Midbrain (tissue), 1 donor: ENCODE results near the gene RNF111.

Experiments
- DNase-seq: peaks from one replicate; lab custom pipeline; 2025; lab: John Stamatoyannopoulos, UW

The RNF111 gene

GRCh38 chr15:59133929-59134427 lies 146.5 kb downstream of the RNF111 start:
- DNase-seq, result no peak

- no peak for DNase-seq
Measured at GRCh38 chr15:59137566-59137965, 150.1 kb downstream of the RNF111 start.

GRCh38 chr15:59138243-59138642 lies 150.8 kb downstream of the RNF111 start:
- no peak for DNase-seq

GRCh38 chr15:59140422-59141226 lies 153.2 kb downstream of the RNF111 start:
- no peak for DNase-seq

GRCh38 chr15:59143281-59143680 lies 155.8 kb downstream of the RNF111 start:
- DNase-seq, result no peak

- peak; percentile 27 for DNase-seq
Measured at GRCh38 chr15:59144594-59144993, 157.1 kb downstream of the RNF111 start.
